Measurements from ENCODE around the gene CCR3. TPM values are rescaled to one million over a fixed set of nuclear protein-coding genes. Genes with fewer than 3 reads are reported as not detected.

The CCR3 gene
- 0.08 TPM for polyA plus RNA-seq (2013, experiment 1 of 2)
- 0.06 TPM for polyA plus RNA-seq (2013, experiment 2 of 2)

DNA sequence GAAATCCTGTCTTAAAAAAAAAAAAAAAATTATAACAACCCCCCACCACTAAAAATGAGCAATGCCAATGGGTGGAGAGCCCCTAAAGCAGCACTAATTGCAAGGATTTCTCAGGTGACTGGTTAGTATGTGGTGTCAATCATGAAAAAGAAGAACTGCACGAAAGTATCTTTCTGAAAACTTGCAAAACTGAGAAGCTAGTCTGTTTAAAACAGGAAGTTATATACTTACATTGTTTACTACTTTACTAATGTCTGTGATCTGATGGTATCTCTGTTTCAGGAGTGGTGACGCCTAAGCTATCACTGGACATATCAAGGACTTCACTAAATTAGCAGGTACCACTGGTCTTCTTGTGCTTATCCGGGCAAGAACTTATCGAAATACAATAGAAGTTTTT lies at the start of gene CCR3:
Gene CCR3 (plus strand): TSS at position 341 of the 400 bp plus-strand sequence. CDS start 22,699 bp downstream, outside the sequence.
- H3K18ac ChIP-seq (ENCODE audit: low read length), result no peak within 1 kb of the TSS
- WGBS (ENCODE audit: extremely low coverage, insufficient coverage, low lambda C conversion rate), result no CpG with 5 or more reads among the region's 4 CpGs
- no peak for DNase-seq

DNA sequence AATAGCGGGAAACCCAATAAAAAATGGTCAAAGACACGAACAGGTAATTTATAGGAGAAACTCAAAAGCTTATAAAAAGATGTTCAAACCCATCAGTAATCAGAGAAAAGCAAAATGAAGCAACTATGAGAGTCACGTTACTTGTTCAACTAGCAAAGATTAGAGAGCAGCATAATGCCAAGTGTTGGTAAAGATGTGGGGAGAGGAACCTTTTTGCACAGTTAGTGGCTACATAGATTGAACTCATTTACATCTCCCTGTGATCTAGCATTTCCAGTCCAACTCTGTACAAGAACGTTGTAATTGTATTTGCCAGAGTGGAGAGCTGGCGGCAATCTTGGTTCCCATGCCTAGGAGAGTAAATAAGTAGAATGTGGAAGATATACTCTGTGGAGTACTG lies 49.3 kb upstream of the CCR3 start:
- no peaks in the 10 kb centered on the region for H3K79me2 ChIP-seq (ENCODE audit: control insufficient read depth, insufficient read depth, low read length)
- H3K23ac ChIP-seq (ENCODE audit: low read length), result no peak overlapping the region
- no peak for DNase-seq
- H3K36me3 ChIP-seq (ENCODE audit: control insufficient read depth, insufficient read depth, low read length), result no peaks in the 10 kb centered on the region
- no peak overlapping the region for H3K18ac ChIP-seq (ENCODE audit: low read length)
- no peaks in the 10 kb centered on the region for H3K27me3 ChIP-seq (ENCODE audit: insufficient read depth, low read length, poor library complexity)
- H2BK120ac ChIP-seq (ENCODE audit: low read depth, low read length), result no peak overlapping the region
- H3K4me1 ChIP-seq (ENCODE audit: control insufficient read depth, low read depth, low read length), result no peaks in the 10 kb centered on the region
- H3K27ac ChIP-seq (ENCODE audit: low read depth, low read length), result no peak overlapping the region
- H3K9ac ChIP-seq (ENCODE audit: low read length), result no peak overlapping the region
- H2BK15ac ChIP-seq (replicated peaks; ENCODE audit: low read depth), result no peak overlapping the region
- no peak overlapping the region for H2AK5ac ChIP-seq (ENCODE audit: low read length)
- H3K79me1 ChIP-seq (ENCODE audit: low read length), result no peaks in the 10 kb centered on the region
- no peak overlapping the region for H3K56ac ChIP-seq (ENCODE audit: low read length)
- H4K8ac ChIP-seq (ENCODE audit: low read depth, low read length), result no peak overlapping the region
- no peak overlapping the region for H4K5ac ChIP-seq (ENCODE audit: low read length)
- H3K4me2 ChIP-seq (ENCODE audit: low read length), result no peak overlapping the region
- H3K4me3 ChIP-seq (ENCODE audit: low read length), result no peak overlapping the region
- no peak overlapping the region for H3K4ac ChIP-seq (ENCODE audit: low read depth, low read length)
- no peak overlapping the region for H2BK5ac ChIP-seq (ENCODE audit: low read length)
- no CpG with 5 or more reads among the region's 5 CpGs for WGBS (ENCODE audit: extremely low coverage, insufficient coverage, low lambda C conversion rate)

More for the DNA sequence above, at the start of gene CCR3:
- H2BK5ac ChIP-seq (ENCODE audit: low read length), result no peak within 1 kb of the TSS
- no peaks in the 10 kb centered on the region for H3K4me1 ChIP-seq (ENCODE audit: control insufficient read depth, low read depth, low read length)
- no peak within 1 kb of the TSS for H3K9ac ChIP-seq (ENCODE audit: low read length)
- no peak within 1 kb of the TSS for H2BK15ac ChIP-seq (replicated peaks; ENCODE audit: low read depth)
- no peak within 1 kb of the TSS for H3K4ac ChIP-seq (ENCODE audit: low read depth, low read length)
- H2BK120ac ChIP-seq (ENCODE audit: low read depth, low read length), result no peak within 1 kb of the TSS
- H3K23ac ChIP-seq (ENCODE audit: low read length), result no peak within 1 kb of the TSS
- no peak within 1 kb of the TSS for H3K56ac ChIP-seq (ENCODE audit: low read length)
- no peaks in the 10 kb centered on the region for H3K36me3 ChIP-seq (ENCODE audit: control insufficient read depth, insufficient read depth, low read length)
- H4K5ac ChIP-seq (ENCODE audit: low read length), result no peak within 1 kb of the TSS
- H3K27ac ChIP-seq (ENCODE audit: low read depth, low read length), result no peak within 1 kb of the TSS
- H3K4me3 ChIP-seq (ENCODE audit: low read length), result no peak within 1 kb of the TSS
- no peaks in the 10 kb centered on the region for H3K27me3 ChIP-seq (ENCODE audit: insufficient read depth, low read length, poor library complexity)
- H3K79me1 ChIP-seq (ENCODE audit: low read length), result no peaks in the 10 kb centered on the region
- H3K4me2 ChIP-seq (ENCODE audit: low read length), result no peak within 1 kb of the TSS
- H2AK5ac ChIP-seq (ENCODE audit: low read length), result no peak within 1 kb of the TSS
- H3K79me2 ChIP-seq (ENCODE audit: control insufficient read depth, insufficient read depth, low read length), result no peaks in the 10 kb centered on the region
- H4K8ac ChIP-seq (ENCODE audit: low read depth, low read length), result no peak within 1 kb of the TSS

DNA sequence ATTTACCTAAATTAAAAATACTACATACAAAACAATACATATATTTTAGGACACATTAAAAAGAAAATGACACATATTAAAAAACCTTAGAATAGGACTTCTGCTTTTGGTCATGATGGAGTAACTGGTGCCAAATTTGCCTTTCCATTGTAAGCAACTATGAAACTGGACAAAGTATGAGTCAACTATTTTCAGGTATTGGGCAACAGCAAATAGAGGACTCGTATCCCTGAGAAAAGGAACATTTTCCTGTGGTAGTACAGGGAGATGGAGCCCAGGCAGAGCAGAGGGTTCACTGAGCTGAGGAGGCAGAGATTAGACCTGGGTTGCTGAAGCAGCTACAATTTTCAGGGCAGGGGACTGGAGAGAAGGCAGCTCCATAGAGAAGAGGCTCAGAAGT lies 48.8 kb upstream of the CCR3 start:
- no peaks in the 10 kb centered on the region for H3K27me3 ChIP-seq (ENCODE audit: insufficient read depth, low read length, poor library complexity)
- no peak for DNase-seq
- H2AK5ac ChIP-seq (ENCODE audit: low read length), result no peak overlapping the region
- H3K4ac ChIP-seq (ENCODE audit: low read depth, low read length), result no peak overlapping the region
- H3K9ac ChIP-seq (ENCODE audit: low read length), result no peak overlapping the region
- H3K79me1 ChIP-seq (ENCODE audit: low read length), result no peaks in the 10 kb centered on the region
- no CpG with 5 or more reads among the region's 1 CpG for WGBS (ENCODE audit: extremely low coverage, insufficient coverage, low lambda C conversion rate)
- no peak overlapping the region for H4K5ac ChIP-seq (ENCODE audit: low read length)
- no peak overlapping the region for H3K4me3 ChIP-seq (ENCODE audit: low read length)
- H3K18ac ChIP-seq (ENCODE audit: low read length), result no peak overlapping the region
- no peak overlapping the region for H2BK5ac ChIP-seq (ENCODE audit: low read length)
- no peak overlapping the region for H3K23ac ChIP-seq (ENCODE audit: low read length)
- H3K36me3 ChIP-seq (ENCODE audit: control insufficient read depth, insufficient read depth, low read length), result no peaks in the 10 kb centered on the region
- no peaks in the 10 kb centered on the region for H3K4me1 ChIP-seq (ENCODE audit: control insufficient read depth, low read depth, low read length)
- no peak overlapping the region for H3K27ac ChIP-seq (ENCODE audit: low read depth, low read length)
- no peak overlapping the region for H4K8ac ChIP-seq (ENCODE audit: low read depth, low read length)
- no peaks in the 10 kb centered on the region for H3K79me2 ChIP-seq (ENCODE audit: control insufficient read depth, insufficient read depth, low read length)
- H2BK120ac ChIP-seq (ENCODE audit: low read depth, low read length), result no peak overlapping the region
- H3K56ac ChIP-seq (ENCODE audit: low read length), result no peak overlapping the region
- H3K4me2 ChIP-seq (ENCODE audit: low read length), result no peak overlapping the region
- H2BK15ac ChIP-seq (replicated peaks; ENCODE audit: low read depth), result no peak overlapping the region

DNA sequence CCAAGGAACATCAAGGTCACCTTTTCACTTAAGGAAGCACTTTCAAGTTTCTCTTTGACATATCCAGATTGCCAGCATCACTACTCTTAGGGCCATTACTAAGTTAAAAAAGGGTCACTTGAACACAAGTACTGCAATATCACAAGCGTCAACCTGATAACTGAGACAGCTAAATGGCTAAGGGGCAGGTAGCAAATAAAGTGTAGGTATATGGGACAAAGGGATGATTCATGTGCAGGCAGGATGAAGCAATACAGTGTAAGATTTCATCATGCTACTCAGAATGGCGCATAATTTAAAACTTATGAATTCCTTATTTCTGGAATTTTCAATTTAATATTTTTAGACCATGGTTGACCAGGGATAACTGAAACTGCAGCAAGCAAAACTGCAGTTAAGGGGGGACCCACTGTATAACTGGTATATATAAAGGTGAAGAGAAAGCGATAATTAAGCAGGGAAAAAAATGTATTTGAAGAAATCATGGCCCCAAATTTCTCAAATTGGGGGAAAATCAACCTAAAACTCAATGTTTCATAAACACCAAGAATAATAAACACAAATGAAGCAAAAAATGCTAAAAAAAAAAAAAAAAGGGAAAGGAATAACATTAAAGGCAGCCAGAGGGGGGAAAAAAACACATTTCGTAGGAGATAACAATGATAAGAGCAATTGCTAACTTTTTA lies 47.2 kb upstream of the CCR3 start:
- no peak overlapping the region for H3K9ac ChIP-seq (ENCODE audit: low read length)
- no peak for DNase-seq
- H2BK15ac ChIP-seq (replicated peaks; ENCODE audit: low read depth), result no peak overlapping the region
- no peaks in the 10 kb centered on the region for H3K27me3 ChIP-seq (ENCODE audit: insufficient read depth, low read length, poor library complexity)
- no peak overlapping the region for H2BK120ac ChIP-seq (ENCODE audit: low read depth, low read length)
- no peak overlapping the region for H3K4ac ChIP-seq (ENCODE audit: low read depth, low read length)
- H4K5ac ChIP-seq (ENCODE audit: low read length), result no peak overlapping the region
- H3K79me2 ChIP-seq (ENCODE audit: control insufficient read depth, insufficient read depth, low read length), result no peaks in the 10 kb centered on the region
- H3K4me3 ChIP-seq (ENCODE audit: low read length), result no peak overlapping the region
- H3K36me3 ChIP-seq (ENCODE audit: control insufficient read depth, insufficient read depth, low read length), result no peaks in the 10 kb centered on the region
- H4K8ac ChIP-seq (ENCODE audit: low read depth, low read length), result no peak overlapping the region
- no peak overlapping the region for H3K56ac ChIP-seq (ENCODE audit: low read length)
- no peak overlapping the region for H3K23ac ChIP-seq (ENCODE audit: low read length)
- WGBS (ENCODE audit: extremely low coverage, insufficient coverage, low lambda C conversion rate), result no CpG with 5 or more reads among the region's 4 CpGs
- no peaks in the 10 kb centered on the region for H3K79me1 ChIP-seq (ENCODE audit: low read length)
- no peak overlapping the region for H3K27ac ChIP-seq (ENCODE audit: low read depth, low read length)
- H3K18ac ChIP-seq (ENCODE audit: low read length), result no peak overlapping the region
- H2AK5ac ChIP-seq (ENCODE audit: low read length), result no peak overlapping the region
- H3K4me1 ChIP-seq (ENCODE audit: control insufficient read depth, low read depth, low read length), result no peaks in the 10 kb centered on the region
- no peak overlapping the region for H3K4me2 ChIP-seq (ENCODE audit: low read length)
- H2BK5ac ChIP-seq (ENCODE audit: low read length), result no peak overlapping the region

DNA sequence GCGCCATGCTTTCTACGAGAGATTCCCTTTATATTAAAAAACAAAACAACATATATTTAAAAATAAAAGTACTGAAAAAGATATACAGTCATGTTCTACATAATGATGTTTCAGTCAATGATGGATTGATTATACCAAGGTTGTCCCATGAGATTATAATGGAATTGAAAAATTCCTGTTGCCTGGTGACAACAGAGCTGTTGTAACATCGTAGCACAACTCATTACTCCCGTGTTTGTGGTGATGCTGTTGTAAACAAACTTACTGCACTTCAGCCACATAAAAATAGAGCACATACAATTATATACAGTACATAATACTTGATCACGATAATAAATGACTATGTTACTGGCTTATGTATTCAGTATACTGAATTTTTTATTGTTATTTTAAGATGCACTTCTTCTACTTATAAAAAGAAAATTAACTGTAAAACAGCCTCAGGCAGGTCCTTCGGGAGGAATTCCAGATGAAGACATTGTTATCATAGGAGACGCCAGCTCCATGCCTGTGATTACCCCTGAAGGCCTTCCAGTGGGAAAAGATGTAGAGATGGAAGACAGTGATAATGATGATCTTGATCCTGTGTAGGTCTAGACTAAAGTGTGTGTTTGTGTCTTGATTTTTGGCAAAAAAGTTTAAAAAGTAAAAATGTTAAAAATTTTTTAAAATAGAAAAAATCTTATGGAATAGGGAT lies 45.9 kb upstream of the CCR3 start:
- H3K4ac ChIP-seq (ENCODE audit: low read depth, low read length), result no peak overlapping the region
- DNase-seq, result no peak
- H3K79me2 ChIP-seq (ENCODE audit: control insufficient read depth, insufficient read depth, low read length), result no peaks in the 10 kb centered on the region
- no peak overlapping the region for H4K8ac ChIP-seq (ENCODE audit: low read depth, low read length)
- no peaks in the 10 kb centered on the region for H3K4me1 ChIP-seq (ENCODE audit: control insufficient read depth, low read depth, low read length)
- H3K18ac ChIP-seq (ENCODE audit: low read length), result no peak overlapping the region
- H3K27me3 ChIP-seq (ENCODE audit: insufficient read depth, low read length, poor library complexity), result no peaks in the 10 kb centered on the region
- no peak overlapping the region for H2BK120ac ChIP-seq (ENCODE audit: low read depth, low read length)
- H2BK5ac ChIP-seq (ENCODE audit: low read length), result no peak overlapping the region
- WGBS (ENCODE audit: extremely low coverage, insufficient coverage, low lambda C conversion rate), result no CpG with 5 or more reads among the region's 7 CpGs
- no peak overlapping the region for H3K4me2 ChIP-seq (ENCODE audit: low read length)
- no peak overlapping the region for H3K27ac ChIP-seq (ENCODE audit: low read depth, low read length)
- H2BK15ac ChIP-seq (replicated peaks; ENCODE audit: low read depth), result no peak overlapping the region
- H3K9ac ChIP-seq (ENCODE audit: low read length), result no peak overlapping the region
- H3K79me1 ChIP-seq (ENCODE audit: low read length), result no peaks in the 10 kb centered on the region
- H2AK5ac ChIP-seq (ENCODE audit: low read length), result no peak overlapping the region
- no peak overlapping the region for H3K56ac ChIP-seq (ENCODE audit: low read length)
- no peak overlapping the region for H3K4me3 ChIP-seq (ENCODE audit: low read length)
- H4K5ac ChIP-seq (ENCODE audit: low read length), result no peak overlapping the region
- H3K23ac ChIP-seq (ENCODE audit: low read length), result no peak overlapping the region
- no peaks in the 10 kb centered on the region for H3K36me3 ChIP-seq (ENCODE audit: control insufficient read depth, insufficient read depth, low read length)
